Suprapubic skin (tissue), 4 donors: Measurements from ENCODE around the gene DDX55. TPM values are rescaled to one million over a fixed set of nuclear protein-coding genes. Genes with fewer than 3 reads are reported as not detected.

Experiments used
- DNase-seq, 2 donors: peaks; one replicate each; pipeline ENCODE4 v3.0.0-alpha.2; 2019; ENCODE audit warnings: low spot score in 2 of 2
- H3K27ac ChIP-seq: fragments of 200-600 bp; sonication (generic); one replicate; pipeline ENCODE4 v1.5.1; 2019
- H3K27me3 ChIP-seq: fragments of 200-600 bp; sonication (generic); one replicate; pipeline ENCODE4 v1.5.1; 2019
- H3K36me3 ChIP-seq: fragments of 200-600 bp; sonication (generic); one replicate; pipeline ENCODE4 v1.5.1; 2019
- H3K4me1 ChIP-seq: fragments of 200-600 bp; sonication (generic); one replicate; pipeline ENCODE4 v1.5.1; 2019
- H3K4me3 ChIP-seq: fragments of 200-600 bp; sonication (generic); one replicate; pipeline ENCODE4 v1.5.1; 2019; ENCODE audit warnings: mild to moderate bottlenecking
- H3K9me3 ChIP-seq: fragments of 200-600 bp; sonication (generic); one replicate; pipeline ENCODE4 v1.5.1; 2019
- EP300 ChIP-seq: sonication (generic); formaldehyde crosslinking; IDR thresholded peaks from one replicate; pipeline ENCODE4 v1.6.1; 2017; ENCODE audit warnings: antibody characterized with exemption
- POLR2A ChIP-seq, 2 donors: fragments of 450-650 bp; IDR thresholded peaks; one replicate each; pipeline ENCODE4 v1.6.1; 2017; ENCODE audit warnings: antibody characterized with exemption in 2 of 2, mild to moderate bottlenecking in 2 of 2, moderate library complexity in 2 of 2
- POLR2AphosphoS5 ChIP-seq, 3 donors: sonication (generic); formaldehyde crosslinking; IDR thresholded peaks; one replicate each; pipeline ENCODE4 v1.6.1; 2017; ENCODE audit warnings: antibody characterized with exemption in 3 of 3
- WGBS: methylation state at CpG from one replicate; pipeline ENCODE4 v1.1.5; 2018; 5-methylcytosine and 5-hydroxymethylcytosine counted together
- total RNA-seq, 4 donors: library from RNA; depleted of rRNA; stranded (reverse); fragments of >200 nt; gene quantifications; one replicate each; pipeline ENCODE4 v1.1.0, GENCODE V29; 2016
- TF ChIP-seq, protein P1 (sequence below), 2 donors: fragments of 200-600 bp in 1 of 2; fragments of 450-650 bp in 1 of 2; sonication (generic) in 1 of 2; IDR thresholded peaks; one replicate each; pipeline ENCODE4 v1.5.1; 2016 to 2019; ENCODE audit warnings: antibody characterized with exemption in 2 of 2, mild to moderate bottlenecking in 1 of 2, moderate library complexity in 1 of 2

Gene DDX55
- total RNA-seq, 4 donors from 2014 or later: 23.6 to 57.1 (median 42.2) TPM

DNA sequence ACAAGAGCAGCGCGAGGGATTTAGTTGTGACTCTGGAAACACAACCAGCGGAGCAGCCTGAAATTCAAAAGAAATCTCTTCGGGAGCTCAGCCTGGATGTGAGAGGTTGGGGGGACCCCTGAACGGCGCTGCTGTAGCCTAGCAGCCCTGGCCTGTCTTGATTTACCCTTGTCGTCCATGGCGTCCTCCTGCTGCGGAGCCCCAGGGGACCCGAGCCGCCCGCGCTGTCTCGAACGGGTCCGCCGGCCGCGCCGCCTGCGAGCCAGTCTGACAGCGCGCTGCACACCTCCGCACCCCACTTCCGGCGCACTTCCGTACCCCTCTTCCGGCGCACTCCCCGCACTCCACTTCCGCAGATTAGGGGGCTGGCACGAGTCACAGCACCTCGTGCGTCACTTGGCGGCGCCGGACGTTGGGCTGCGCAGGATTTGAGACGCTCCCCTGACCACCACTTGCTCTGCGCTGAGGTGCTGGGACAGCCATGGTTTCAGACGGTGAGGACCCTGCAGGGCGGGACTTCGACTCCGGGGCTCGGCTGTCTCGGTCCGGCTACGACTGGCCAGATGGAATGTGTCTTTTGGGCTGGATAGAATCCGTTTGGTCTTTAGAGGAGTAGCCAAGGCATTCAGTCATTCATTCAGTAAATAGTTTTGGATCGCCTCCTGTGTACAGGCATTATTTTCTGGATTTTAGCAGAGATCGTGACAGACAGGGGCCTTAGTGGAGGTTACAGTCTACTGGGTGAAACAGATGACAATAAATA lies 31.7 kb downstream of the DDX55 start, which contains the start of the genes EIF2B1 and GTF2H3:
Gene EIF2B1 (minus strand): TSS at position 308 of the 763 bp plus-strand sequence. CDS start 129 bp downstream, at position 179.
Gene GTF2H3 (plus strand): TSS at position 451 of the 763 bp plus-strand sequence. CDS start 31 bp downstream, at position 482.
- Histone ChIP-seq H3K9me3 (no peaks in the 10 kb centered on the region), H3K36me3 (peaks cover 38% of the 10 kb centered on the region), H3K27me3 (no peaks in the 10 kb centered on the region), H3K4me1 (peaks cover 19% of the 10 kb centered on the region), H3K4me3 (peak within 1 kb of the TSS; percentile 83), H3K27ac (peak within 1 kb of the TSS; percentile 84)
- peak; percentile 97 for DNase-seq
- TF ChIP-seq POLR2A (IDR thresholded peaks at IDR 0.05) (peak in 1 of 2 donors; percentile 75), EP300 (no peak), POLR2AphosphoS5 (IDR thresholded peaks at IDR 0.05) (peak; percentile 76 to 94 (median 87))
- TF ChIP-seq, protein P1, sequence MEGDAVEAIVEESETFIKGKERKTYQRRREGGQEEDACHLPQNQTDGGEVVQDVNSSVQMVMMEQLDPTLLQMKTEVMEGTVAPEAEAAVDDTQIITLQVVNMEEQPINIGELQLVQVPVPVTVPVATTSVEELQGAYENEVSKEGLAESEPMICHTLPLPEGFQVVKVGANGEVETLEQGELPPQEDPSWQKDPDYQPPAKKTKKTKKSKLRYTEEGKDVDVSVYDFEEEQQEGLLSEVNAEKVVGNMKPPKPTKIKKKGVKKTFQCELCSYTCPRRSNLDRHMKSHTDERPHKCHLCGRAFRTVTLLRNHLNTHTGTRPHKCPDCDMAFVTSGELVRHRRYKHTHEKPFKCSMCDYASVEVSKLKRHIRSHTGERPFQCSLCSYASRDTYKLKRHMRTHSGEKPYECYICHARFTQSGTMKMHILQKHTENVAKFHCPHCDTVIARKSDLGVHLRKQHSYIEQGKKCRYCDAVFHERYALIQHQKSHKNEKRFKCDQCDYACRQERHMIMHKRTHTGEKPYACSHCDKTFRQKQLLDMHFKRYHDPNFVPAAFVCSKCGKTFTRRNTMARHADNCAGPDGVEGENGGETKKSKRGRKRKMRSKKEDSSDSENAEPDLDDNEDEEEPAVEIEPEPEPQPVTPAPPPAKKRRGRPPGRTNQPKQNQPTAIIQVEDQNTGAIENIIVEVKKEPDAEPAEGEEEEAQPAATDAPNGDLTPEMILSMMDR (IDR thresholded peaks at IDR 0.05): no peak
- 1% methylated on average over 35 of the region's 52 CpGs for WGBS

DNA sequence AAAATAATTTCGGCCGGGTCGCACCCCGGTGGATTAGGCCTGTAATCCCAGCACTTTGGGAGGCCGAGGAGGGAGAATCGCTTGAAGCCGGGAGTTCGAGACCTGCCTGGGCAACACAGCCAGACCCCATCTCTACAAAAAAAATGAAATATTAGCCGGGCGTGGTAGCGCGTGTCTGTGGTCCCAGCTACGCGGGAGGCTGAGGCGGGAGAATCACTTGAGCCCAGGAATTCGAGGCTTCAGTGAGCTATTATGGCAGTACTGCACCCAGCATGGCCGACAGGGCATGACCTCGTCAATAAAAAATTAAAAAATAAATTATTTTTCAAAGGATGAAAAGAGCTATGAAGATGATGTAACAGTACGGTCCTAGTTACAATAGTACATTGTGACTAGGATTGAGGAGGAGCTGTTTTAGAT lies 32.3 kb downstream of the DDX55 start:
- no peak for DNase-seq
- TF ChIP-seq EP300 (no peak), POLR2AphosphoS5 (IDR thresholded peaks at IDR 0.05) (no peak), POLR2A (IDR thresholded peaks at IDR 0.05) (no peak)
- TF ChIP-seq, protein P1 (IDR thresholded peaks at IDR 0.05): no peak

DNA sequence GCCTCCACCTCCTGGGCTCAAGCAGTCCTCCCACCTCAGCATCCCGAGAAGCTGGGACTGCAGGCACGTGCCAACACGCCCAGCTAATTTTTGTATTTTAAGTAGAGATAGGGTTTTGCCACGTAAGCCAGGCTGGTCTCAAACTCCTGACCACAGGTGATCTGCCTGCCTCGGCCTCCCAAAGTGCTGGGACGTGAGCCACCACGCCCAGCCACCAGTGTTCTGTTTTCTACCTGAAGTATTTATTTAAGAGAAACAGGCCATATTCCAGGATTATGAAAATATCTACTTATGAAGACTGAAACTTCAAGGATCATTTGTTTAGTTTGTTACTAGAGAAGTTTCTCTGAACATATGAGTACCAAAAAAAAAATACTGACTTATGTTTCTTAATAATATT lies 42.0 kb downstream of the DDX55 start:
- TF ChIP-seq, protein P1 (IDR thresholded peaks at IDR 0.05): no peak
- TF ChIP-seq POLR2A (IDR thresholded peaks at IDR 0.05) (no peak), POLR2AphosphoS5 (IDR thresholded peaks at IDR 0.05) (no peak), EP300 (no peak)
- Histone ChIP-seq H3K4me3 (no peak overlapping the region), H3K9me3 (no peaks in the 10 kb centered on the region), H3K27me3 (no peaks in the 10 kb centered on the region), H3K36me3 (peaks cover 60% of the 10 kb centered on the region), H3K4me1 (no peaks in the 10 kb centered on the region), H3K27ac (no peak overlapping the region)
- 85% methylated on average over 7 of the region's 7 CpGs for WGBS
- DNase-seq: no peak

More for the DNA sequence above, 32.3 kb downstream of the DDX55 start:
- Histone ChIP-seq H3K9me3 (no peaks in the 10 kb centered on the region), H3K36me3 (peaks cover 32% of the 10 kb centered on the region), H3K4me1 (peaks cover 19% of the 10 kb centered on the region), H3K27ac (peak overlapping the region; percentile 84), H3K4me3 (peak overlapping the region; percentile 83), H3K27me3 (no peaks in the 10 kb centered on the region)
- 17% methylated on average over 19 of the region's 19 CpGs for WGBS

DNA sequence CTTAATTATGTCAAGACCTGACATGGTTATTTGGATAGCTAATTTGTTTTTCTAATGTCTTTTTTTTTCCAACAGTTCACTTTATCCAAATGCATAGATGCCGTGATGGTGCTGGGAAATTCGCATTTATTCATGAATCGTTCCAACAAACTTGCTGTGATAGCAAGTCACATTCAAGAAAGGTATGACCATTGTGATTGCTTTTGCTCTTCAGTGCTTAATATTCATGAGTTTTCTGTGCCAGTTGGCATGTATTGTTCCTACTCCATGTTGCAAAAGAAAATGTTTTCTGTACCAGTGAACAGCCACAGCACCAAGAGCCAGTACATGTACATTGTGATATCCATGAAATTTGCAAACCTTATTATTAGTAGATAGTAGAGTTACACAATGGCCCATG lies 43.5 kb downstream of the DDX55 start:
- no peak overlapping the region for H3K27ac ChIP-seq
- TF ChIP-seq POLR2AphosphoS5 (IDR thresholded peaks at IDR 0.05) (no peak), EP300 (no peak), POLR2A (IDR thresholded peaks at IDR 0.05) (no peak)
- TF ChIP-seq, protein P1 (IDR thresholded peaks at IDR 0.05): no peak
- WGBS: 94% methylated on average over 3 of the region's 3 CpGs
- no peak for DNase-seq
- no peaks in the 10 kb centered on the region for H3K4me1 ChIP-seq
- peaks cover 69% of the 10 kb centered on the region for H3K36me3 ChIP-seq
- no peaks in the 10 kb centered on the region for H3K27me3 ChIP-seq
- no peaks in the 10 kb centered on the region for H3K9me3 ChIP-seq
- H3K4me3 ChIP-seq: no peak overlapping the region

DNA sequence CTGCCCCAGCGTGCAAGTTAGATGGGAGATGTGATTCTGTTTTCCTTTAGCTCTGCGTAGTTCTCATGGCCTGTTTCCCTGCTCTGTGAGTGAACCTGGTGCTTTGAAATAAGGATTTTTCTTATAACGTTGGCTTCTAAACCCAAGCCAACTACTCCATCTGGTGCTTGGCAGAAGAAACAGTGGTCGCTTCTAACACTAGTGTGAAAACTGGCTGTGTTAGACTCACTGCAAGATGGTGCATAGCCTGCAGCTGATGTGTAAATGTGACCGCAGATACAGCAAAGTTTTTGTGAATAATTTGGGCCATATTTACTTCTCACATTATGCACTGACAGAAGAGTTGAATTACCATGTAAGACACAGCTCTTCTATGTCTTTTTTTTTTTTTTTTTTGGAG lies 44.0 kb downstream of the DDX55 start:
- H3K36me3 ChIP-seq: peaks cover 66% of the 10 kb centered on the region
- H3K4me1 ChIP-seq: no peaks in the 10 kb centered on the region
- no peak overlapping the region for H3K4me3 ChIP-seq
- DNase-seq: no peak
- no peaks in the 10 kb centered on the region for H3K27me3 ChIP-seq
- 75% methylated on average over 5 of the region's 5 CpGs for WGBS
- no peaks in the 10 kb centered on the region for H3K9me3 ChIP-seq
- no peak for TF ChIP-seq POLR2AphosphoS5 (IDR thresholded peaks at IDR 0.05)
- TF ChIP-seq EP300: no peak
- TF ChIP-seq, protein P1 (IDR thresholded peaks at IDR 0.05): no peak
- no peak for TF ChIP-seq POLR2A (IDR thresholded peaks at IDR 0.05)
- no peak overlapping the region for H3K27ac ChIP-seq
